Breast epithelium (tissue), 3 donors: Measurements from ENCODE around the gene WDR91.

Source experiments
- CTCF ChIP-seq, 3 donors: fragments of 450-650 bp; IDR thresholded peaks; one replicate each; pipeline ENCODE4 v1.5.1; 2016 to 2017; ENCODE audit warnings: antibody characterized with exemption in 3 of 3, mild to moderate bottlenecking in 3 of 3, moderate library complexity in 3 of 3
- POLR2A ChIP-seq: fragments of 450-650 bp; IDR thresholded peaks from one replicate; pipeline ENCODE4 v1.6.1; 2016; ENCODE audit warnings: antibody characterized with exemption, mild to moderate bottlenecking, moderate library complexity

GRCh38 chr7:135143885-135144668 lies 67.2 kb downstream of the WDR91 start:
- TF ChIP-seq CTCF (IDR thresholded peaks at IDR 0.05) (no peak), POLR2A (no peak)
